Activated naive CD8-positive, alpha-beta T cell treated with anti-CD3 and anti-CD28 coated beads, Interleukin-2, amount 10 ng/mL, durations not matched to agents 7 days and 5 days (primary cell): ENCODE data around the gene ALG8. TPM values are rescaled to one million over a fixed set of nuclear protein-coding genes. Genes with fewer than 3 reads are reported as not detected.

Experiments
- ATAC-seq: fragments of 150-1000 bp; cut with Tn5 transposase; one replicate; pipeline ENCODE4 v1.10.0; 2021; ENCODE audit warnings: low read depth, moderate library complexity
- POLR2A ChIA-PET: fragments of 350-600 bp; sonication (Branson Sonifier 250); formaldehyde crosslinking; loops from one replicate; lab custom pipeline; 2021; ENCODE audit warnings: antibody characterized with exemption; lab: Charles Lee
- DNase-seq: peaks from one replicate; pipeline ENCODE4 v3.0.0; 2021
- H3K27ac Mint-ChIP-seq: one replicate; pipeline ENCODE4 v1.8.0; 2022; ENCODE audit warnings: mild to moderate bottlenecking, mixed read lengths
- H3K27me3 Mint-ChIP-seq: one replicate; pipeline ENCODE4 v1.8.0; 2022; ENCODE audit warnings: mild to moderate bottlenecking, moderate library complexity, mixed read lengths
- H3K36me3 Mint-ChIP-seq: one replicate; pipeline ENCODE4 v1.8.0; 2021; ENCODE audit warnings: mild to moderate bottlenecking, mixed read lengths
- H3K4me1 Mint-ChIP-seq: one replicate; pipeline ENCODE4 v1.8.0; 2021; ENCODE audit warnings: mixed read lengths
- H3K4me3 Mint-ChIP-seq: one replicate; pipeline ENCODE4 v1.8.0; 2022; ENCODE audit warnings: mild to moderate bottlenecking, moderate library complexity, mixed read lengths
- H3K9me3 Mint-ChIP-seq: one replicate; pipeline ENCODE4 v1.8.0; 2021; ENCODE audit warnings: mixed read lengths
- total RNA-seq, 2 experiments: library from RNA; stranded (reverse); gene quantifications; one replicate each; pipeline ENCODE4 v1.2.3, GENCODE V29; 2021

Gene ALG8
- total RNA-seq, 2 experiments from 2014 or later: 36.7 to 44.3 TPM

- no peak overlapping the region for H3K27ac Mint-ChIP-seq
- DNase-seq (no peak), ATAC-seq (no peak)
- no peak overlapping the region for H3K4me3 Mint-ChIP-seq
- peaks cover 2% of the 10 kb centered on the region for H3K36me3 Mint-ChIP-seq
- H3K4me1 Mint-ChIP-seq: no peaks in the 10 kb centered on the region
- H3K9me3 Mint-ChIP-seq: no peaks in the 10 kb centered on the region
- POLR2A ChIA-PET: interaction anchor here (0.7 kb wide), 1 partner anchor 338 kb away, joined by 4 read pairs; no protein-coding TSS in a partner anchor
- no peaks in the 10 kb centered on the region for H3K27me3 Mint-ChIP-seq
These were observed 10.2 kb upstream of the ALG8 start for GRCh38 chr11:78149646-78150045.

- Mint-ChIP-seq H3K36me3 (peaks cover 6% of the 10 kb centered on the region), H3K4me1 (peaks cover 5% of the 10 kb centered on the region), H3K27ac (no peak overlapping the region), H3K27me3 (no peaks in the 10 kb centered on the region), H3K9me3 (no peaks in the 10 kb centered on the region), H3K4me3 (no peak overlapping the region)
- no peak for DNase-seq
- ATAC-seq: no peak
- POLR2A ChIA-PET: interaction anchor here (0.7 kb wide), 1 partner anchor 123 kb away, joined by 4 read pairs; no protein-coding TSS in a partner anchor
These were observed 8.4 kb upstream of the ALG8 start for GRCh38 chr11:78147807-78148206.

- ATAC-seq: no peak
- DNase-seq: no peak
- peaks cover 11% of the 10 kb centered on the region for H3K36me3 Mint-ChIP-seq
- no peaks in the 10 kb centered on the region for H3K9me3 Mint-ChIP-seq
- no peak overlapping the region for H3K27ac Mint-ChIP-seq
- H3K4me3 Mint-ChIP-seq: no peak overlapping the region
- peaks cover 17% of the 10 kb centered on the region for H3K4me1 Mint-ChIP-seq
- H3K27me3 Mint-ChIP-seq: no peaks in the 10 kb centered on the region
- POLR2A ChIA-PET: no interaction called here
These were observed 6.1 kb upstream of the ALG8 start for GRCh38 chr11:78145511-78146025.

- peak overlapping the region; percentile 64 for H3K4me3 Mint-ChIP-seq
- H3K27ac Mint-ChIP-seq: peak overlapping the region; percentile 50
- no peak for ATAC-seq
- POLR2A ChIA-PET: interaction anchor here (0.6 to 3.0 kb wide), 4 partner anchors 24 to 321 kb away, joined by 4 to 29 read pairs (median 12); partner anchors contain the start of gene NDUFC2
- H3K36me3 Mint-ChIP-seq: peaks cover 35% of the 10 kb centered on the region
- no peak for DNase-seq
- peaks cover 44% of the 10 kb centered on the region for H3K4me1 Mint-ChIP-seq
- H3K9me3 Mint-ChIP-seq: no peaks in the 10 kb centered on the region
- H3K27me3 Mint-ChIP-seq: no peaks in the 10 kb centered on the region
These were observed 1.1 kb upstream of the ALG8 start for GRCh38 chr11:78140392-78141077.

- no peaks in the 10 kb centered on the region for H3K27me3 Mint-ChIP-seq
- DNase-seq (no peak), ATAC-seq (peak; percentile 30)
- H3K36me3 Mint-ChIP-seq: peaks cover 40% of the 10 kb centered on the region
- peaks cover 42% of the 10 kb centered on the region for H3K4me1 Mint-ChIP-seq
- peak overlapping the region; percentile 93 for H3K4me3 Mint-ChIP-seq
- H3K27ac Mint-ChIP-seq: peak overlapping the region; percentile 92
- peaks cover 1% of the 10 kb centered on the region for H3K9me3 Mint-ChIP-seq
- POLR2A ChIA-PET: interaction anchor here (0.6 to 3.0 kb wide), 11 partner anchors 37 to 436 kb away, joined by 3 to 29 read pairs (median 4); partner anchors contain the start of genes GAB2, INTS4, KCTD21 and NARS2
These were observed 568 bp downstream of the ALG8 start for GRCh38 chr11:78138694-78139421.

- Mint-ChIP-seq H3K9me3 (peaks cover 1% of the 10 kb centered on the region), H3K4me1 (peaks cover 40% of the 10 kb centered on the region), H3K4me3 (peak overlapping the region; percentile 93), H3K36me3 (peaks cover 41% of the 10 kb centered on the region), H3K27me3 (no peaks in the 10 kb centered on the region), H3K27ac (peak overlapping the region; percentile 92)
- DNase-seq: no peak
- POLR2A ChIA-PET: interaction anchor here (0.6 to 3.0 kb wide), 6 partner anchors 51 to 437 kb away, joined by 3 to 29 read pairs (median 5); partner anchors contain the start of genes INTS4, KCTD21, NARS2 and USP35
- no peak for ATAC-seq
These were observed 1.1 kb downstream of the ALG8 start for GRCh38 chr11:78138291-78138690.

GRCh38 chr11:78132475-78132874, 7.0 kb downstream of the ALG8 start:
- peaks cover 24% of the 10 kb centered on the region for H3K36me3 Mint-ChIP-seq
- H3K9me3 Mint-ChIP-seq: peaks cover 1% of the 10 kb centered on the region
- H3K27ac Mint-ChIP-seq: no peak overlapping the region
- H3K4me3 Mint-ChIP-seq: no peak overlapping the region
- DNase-seq: no peak
- H3K27me3 Mint-ChIP-seq: peaks cover 2% of the 10 kb centered on the region
- no peak for ATAC-seq
- POLR2A ChIA-PET: no interaction called here
- H3K4me1 Mint-ChIP-seq: peaks cover 16% of the 10 kb centered on the region

- DNase-seq: no peak
- H3K4me3 Mint-ChIP-seq: no peak overlapping the region
- ATAC-seq: no peak
- peaks cover 1% of the 10 kb centered on the region for H3K9me3 Mint-ChIP-seq
- H3K27ac Mint-ChIP-seq: peak overlapping the region; percentile 25
- H3K27me3 Mint-ChIP-seq: peaks cover 2% of the 10 kb centered on the region
- peaks cover 12% of the 10 kb centered on the region for H3K4me1 Mint-ChIP-seq
- POLR2A ChIA-PET: no interaction called here
- peaks cover 19% of the 10 kb centered on the region for H3K36me3 Mint-ChIP-seq
These were observed 7.5 kb downstream of the ALG8 start for GRCh38 chr11:78131956-78132355.

- no peak for ATAC-seq
- H3K36me3 Mint-ChIP-seq: peaks cover 4% of the 10 kb centered on the region
- peaks cover 7% of the 10 kb centered on the region for H3K4me1 Mint-ChIP-seq
These were observed 12.0 kb downstream of the ALG8 start for GRCh38 chr11:78127403-78127802.

GRCh38 chr11:78112582-78113275, 26.7 kb downstream of the ALG8 start:
- ATAC-seq (no peak), DNase-seq (no peak)
- H3K4me1 Mint-ChIP-seq: no peaks in the 10 kb centered on the region
- no peak overlapping the region for H3K4me3 Mint-ChIP-seq
- H3K27ac Mint-ChIP-seq: no peak overlapping the region
- peaks cover 23% of the 10 kb centered on the region for H3K36me3 Mint-ChIP-seq
- no peaks in the 10 kb centered on the region for H3K9me3 Mint-ChIP-seq
- POLR2A ChIA-PET: no interaction called here
- no peaks in the 10 kb centered on the region for H3K27me3 Mint-ChIP-seq

More at GRCh38 chr11:78127403-78127802, 12.0 kb downstream of the ALG8 start:
- Mint-ChIP-seq H3K27ac (no peak overlapping the region), H3K9me3 (no peaks in the 10 kb centered on the region), H3K4me3 (no peak overlapping the region), H3K27me3 (no peaks in the 10 kb centered on the region)
- DNase-seq: no peak
- POLR2A ChIA-PET: no interaction called here

GRCh38 chr11:78111298-78111697, 28.1 kb downstream of the ALG8 start:
- Mint-ChIP-seq H3K9me3 (no peaks in the 10 kb centered on the region), H3K27ac (no peak overlapping the region), H3K27me3 (no peaks in the 10 kb centered on the region), H3K4me3 (no peak overlapping the region), H3K36me3 (peaks cover 25% of the 10 kb centered on the region), H3K4me1 (no peaks in the 10 kb centered on the region)
- POLR2A ChIA-PET: no interaction called here
- ATAC-seq: no peak
- no peak for DNase-seq

- no peaks in the 10 kb centered on the region for H3K4me1 Mint-ChIP-seq
- H3K27ac Mint-ChIP-seq: peak overlapping the region; percentile 15
- no peak for ATAC-seq
- no peak for DNase-seq
- POLR2A ChIA-PET: no interaction called here
- H3K27me3 Mint-ChIP-seq: no peaks in the 10 kb centered on the region
- peaks cover 28% of the 10 kb centered on the region for H3K36me3 Mint-ChIP-seq
- H3K4me3 Mint-ChIP-seq: no peak overlapping the region
- no peaks in the 10 kb centered on the region for H3K9me3 Mint-ChIP-seq
These were observed 28.6 kb downstream of the ALG8 start for GRCh38 chr11:78110830-78111229.

GRCh38 chr11:78110351-78110750, 29.1 kb downstream of the ALG8 start:
- ATAC-seq: no peak
- POLR2A ChIA-PET: no interaction called here

More at GRCh38 chr11:78110351-78110750, 29.1 kb downstream of the ALG8 start:
- no peaks in the 10 kb centered on the region for H3K27me3 Mint-ChIP-seq
- DNase-seq: no peak
- H3K4me1 Mint-ChIP-seq: no peaks in the 10 kb centered on the region
- no peaks in the 10 kb centered on the region for H3K9me3 Mint-ChIP-seq
- no peak overlapping the region for H3K4me3 Mint-ChIP-seq
- no peak overlapping the region for H3K27ac Mint-ChIP-seq
- peaks cover 29% of the 10 kb centered on the region for H3K36me3 Mint-ChIP-seq
